ENCODE measurements around the gene SPEM1. TPM values are rescaled to one million over a fixed set of nuclear protein-coding genes. Genes with fewer than 3 reads are reported as not detected.

SPEM1 gene
- total RNA-seq, 1 donor from 2014 or later, result not detected

GRCh38 chr17:7418472-7419152 is 1.5 kb upstream of the SPEM1 start:
- no peak for DNase-seq (ENCODE audit: low spot score)

DNA sequence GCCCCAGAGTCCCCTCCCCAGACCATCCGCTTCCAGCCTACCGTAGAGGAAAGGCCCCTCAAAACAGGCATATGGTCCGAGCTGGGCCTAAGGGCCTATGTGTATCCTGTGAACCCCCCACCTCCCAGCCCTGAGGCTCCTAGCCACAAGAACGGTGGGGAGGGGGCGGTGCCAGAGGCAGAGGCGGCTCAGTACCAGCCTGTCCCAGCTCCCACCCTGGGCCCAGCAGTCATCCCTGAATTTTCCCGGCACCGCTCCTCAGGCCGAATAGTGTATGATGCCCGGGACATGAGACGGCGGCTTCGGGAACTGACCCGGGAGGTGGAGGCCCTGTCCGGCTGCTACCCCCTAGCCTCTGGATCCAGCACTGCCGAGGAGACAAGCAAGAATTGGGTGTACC is 1.1 kb downstream of the SPEM1 start:
- DNase-seq (ENCODE audit: low spot score), result no peak

- DNase-seq (ENCODE audit: low spot score), result no peak
These were observed 3.6 kb downstream of the SPEM1 start for GRCh38 chr17:7423679-7424078.

DNA sequence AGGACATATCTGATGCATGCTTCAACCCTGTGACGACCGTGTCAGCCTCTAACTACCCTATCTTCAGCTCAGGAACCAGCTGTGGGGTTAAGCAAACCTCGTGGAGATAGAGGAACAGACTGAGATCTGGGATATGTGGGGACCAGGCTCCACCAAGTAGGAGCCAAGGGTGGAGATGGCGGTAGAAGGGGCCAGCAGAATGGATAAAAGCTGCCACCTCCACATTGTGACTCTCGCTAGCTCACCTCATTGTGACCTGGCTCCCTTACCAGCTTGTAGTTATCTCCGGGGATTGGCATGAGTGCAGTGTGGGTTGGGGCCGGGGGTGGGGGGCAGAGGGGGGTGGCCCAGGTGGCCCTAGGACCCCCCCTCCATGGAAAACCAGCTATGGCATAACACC is 5.2 kb downstream of the SPEM1 start, which contains the start of gene SPEM2:
Gene SPEM2, plus strand, starts transcription at position 301 of the 400 bp plus-strand sequence. Its CDS starts 73 bp downstream, at position 374.
- DNase-seq (ENCODE audit: low spot score), result no peak

DNA sequence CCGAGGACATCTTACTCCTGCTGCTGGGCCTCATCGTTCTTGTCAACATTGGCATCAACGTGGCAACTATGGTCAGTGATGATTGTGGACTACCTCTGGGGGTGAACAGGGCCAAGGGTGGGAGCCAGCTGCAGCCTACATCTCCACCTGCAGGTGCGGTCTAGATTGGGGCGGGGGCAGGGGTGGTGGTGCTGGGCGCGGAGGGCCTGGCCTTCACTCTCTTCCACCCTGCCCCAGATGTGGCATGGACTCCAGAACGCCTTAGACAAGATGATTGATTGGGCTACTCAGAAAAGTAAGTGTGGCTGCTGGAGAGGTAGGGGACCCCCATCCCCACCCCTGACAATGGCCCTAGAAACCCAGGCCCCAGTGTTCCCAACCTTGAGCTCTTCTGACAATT is 5.6 kb downstream of the SPEM1 start:
- no peak for DNase-seq (ENCODE audit: low spot score)

DNA sequence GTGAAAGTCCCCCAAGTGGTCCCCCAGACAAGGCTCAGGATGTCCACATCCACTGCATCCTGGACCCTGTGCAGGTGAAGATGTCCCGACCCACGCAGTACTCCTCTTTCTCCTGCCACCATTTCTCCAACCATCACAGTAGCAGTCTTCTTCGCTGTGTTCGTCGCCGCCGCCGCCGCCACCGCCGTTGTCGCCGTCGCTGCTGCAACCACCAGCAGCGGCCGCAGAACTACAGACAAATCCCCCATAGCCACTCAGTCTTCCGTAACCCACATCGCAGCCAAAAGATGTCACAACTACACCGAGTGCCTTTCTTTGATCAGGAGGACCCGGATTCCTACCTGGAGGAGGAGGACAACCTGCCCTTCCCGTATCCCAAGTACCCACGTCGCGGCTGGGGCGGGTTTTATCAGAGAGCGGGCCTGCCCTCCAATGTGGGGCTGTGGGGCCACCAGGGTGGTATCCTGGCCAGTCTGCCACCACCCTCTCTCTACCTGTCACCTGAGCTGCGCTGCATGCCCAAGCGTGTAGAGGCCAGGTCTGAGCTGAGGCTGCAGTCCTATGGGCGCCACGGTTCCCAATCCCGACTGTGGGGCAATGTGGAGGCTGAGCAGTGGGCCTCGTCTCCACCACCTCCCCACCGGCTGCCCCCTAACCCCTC is 6.2 kb downstream of the SPEM1 start:
- no peak for DNase-seq (ENCODE audit: low spot score)

DNA sequence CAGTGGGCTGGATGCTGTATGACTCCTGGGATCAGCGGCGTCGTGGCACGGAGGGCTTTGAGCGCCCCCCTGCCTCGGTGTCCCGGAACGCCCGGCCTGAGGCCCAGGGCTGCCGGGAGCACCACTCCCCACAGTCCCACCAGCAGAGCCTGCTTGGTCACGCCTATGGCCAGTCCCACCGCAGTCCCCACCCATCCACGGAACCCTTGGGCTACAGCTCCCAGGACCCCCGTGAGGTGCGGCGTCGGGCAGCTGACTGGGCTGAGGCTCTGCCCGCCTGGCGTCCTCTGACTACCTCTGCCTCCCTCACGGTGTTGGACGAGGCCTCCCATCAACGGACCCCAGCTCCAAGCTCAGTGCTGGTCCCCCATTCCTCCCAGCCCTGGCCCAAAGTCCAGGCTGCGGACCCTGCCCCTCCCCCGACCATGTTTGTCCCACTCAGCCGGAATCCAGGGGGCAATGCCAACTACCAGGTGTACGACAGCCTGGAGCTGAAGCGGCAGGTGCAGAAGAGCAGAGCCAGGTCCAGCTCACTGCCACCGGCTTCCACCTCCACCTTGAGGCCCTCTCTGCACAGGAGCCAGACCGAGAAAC is 6.9 kb downstream of the SPEM1 start:
- no peak for DNase-seq (ENCODE audit: low spot score)

DNA sequence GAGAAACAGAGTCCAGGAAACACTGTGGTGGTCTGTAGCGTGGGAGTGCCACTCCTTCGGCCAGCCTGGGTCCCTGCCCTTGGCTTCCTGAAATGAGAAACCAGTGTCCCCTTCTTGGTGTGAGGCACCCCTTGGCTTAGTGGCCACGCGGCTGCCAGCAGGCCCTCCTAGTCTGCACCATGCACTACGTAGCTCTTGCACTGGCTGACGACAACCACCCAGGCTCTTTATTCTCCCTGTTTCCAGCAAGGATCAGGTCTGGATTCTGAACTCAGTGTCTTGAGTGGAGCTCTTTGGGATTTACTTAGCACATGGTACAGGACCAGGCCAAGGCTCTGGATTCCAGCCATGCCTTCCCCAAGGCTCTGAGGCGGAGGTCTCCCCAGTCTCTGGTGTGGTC is 7.4 kb downstream of the SPEM1 start:
- no peak for DNase-seq (ENCODE audit: low spot score)

DNA sequence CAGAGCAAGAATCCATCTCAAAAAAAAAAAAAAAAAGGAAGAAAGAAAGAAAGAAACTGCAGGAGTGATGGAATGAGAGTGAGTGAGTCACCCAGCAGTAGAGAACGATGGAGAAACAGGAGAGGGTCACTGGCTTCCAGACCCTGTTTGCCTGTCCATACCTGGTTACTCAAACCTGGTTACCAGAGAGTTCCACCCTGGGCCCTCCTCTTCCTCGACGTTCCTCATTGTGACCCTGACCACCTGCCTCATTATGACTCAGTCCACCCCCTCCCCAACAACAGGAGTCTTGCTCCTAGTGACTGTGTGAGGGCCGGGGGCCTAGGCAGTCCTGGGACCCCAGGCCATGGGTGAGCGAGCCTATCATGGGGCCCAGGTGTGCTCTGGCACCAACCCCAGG is 8.4 kb downstream of the SPEM1 start, which contains the start of gene SPEM3:
Gene SPEM3, plus strand, starts transcription at position 301 of the 400 bp plus-strand sequence. Its CDS starts 46 bp downstream, at position 347.
- DNase-seq (ENCODE audit: low spot score), result no peak

DNA sequence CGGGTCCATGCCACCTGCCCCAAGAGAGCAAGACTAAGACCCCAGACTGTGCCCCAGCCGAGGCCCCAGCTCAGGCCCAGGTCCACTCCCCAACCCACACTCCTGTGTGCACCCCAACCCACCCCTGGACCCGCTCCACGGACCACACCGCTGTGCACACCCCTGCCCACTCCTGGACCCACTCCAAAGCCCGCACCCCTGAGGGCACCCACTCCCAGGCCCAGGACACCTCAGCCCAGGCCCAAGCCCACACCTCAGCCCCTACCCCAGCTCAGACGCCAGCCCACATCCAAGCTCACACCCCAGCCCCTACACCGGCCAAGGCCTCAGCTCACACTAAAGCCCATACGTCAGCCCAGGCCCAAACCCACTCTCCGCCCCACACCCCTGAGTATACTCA is 9.6 kb downstream of the SPEM1 start:
- DNase-seq (ENCODE audit: low spot score), result no peak

DNA sequence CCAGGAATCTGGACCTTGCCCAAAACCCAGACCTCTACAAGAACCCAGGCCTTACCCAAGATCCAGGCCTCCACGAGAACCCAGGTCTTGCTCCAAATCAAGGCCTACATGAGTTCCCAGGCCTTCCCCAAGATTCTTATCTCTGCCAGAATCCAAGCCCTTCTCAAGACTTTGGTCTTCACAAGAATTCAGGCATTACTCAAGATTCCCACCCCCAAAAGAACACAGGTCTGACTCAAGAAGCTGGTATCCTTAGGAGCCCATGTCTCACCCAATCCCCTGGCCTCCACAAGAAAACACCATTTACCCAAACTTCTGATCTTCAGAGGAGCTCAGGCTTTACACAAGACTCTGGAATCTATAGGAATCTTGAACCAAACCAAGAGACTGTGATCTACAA is 11.1 kb downstream of the SPEM1 start:
- no peak for DNase-seq (ENCODE audit: low spot score)

- no peak for DNase-seq (ENCODE audit: low spot score)
These were observed 12.2 kb downstream of the SPEM1 start for GRCh38 chr17:7432296-7432695.

DNA sequence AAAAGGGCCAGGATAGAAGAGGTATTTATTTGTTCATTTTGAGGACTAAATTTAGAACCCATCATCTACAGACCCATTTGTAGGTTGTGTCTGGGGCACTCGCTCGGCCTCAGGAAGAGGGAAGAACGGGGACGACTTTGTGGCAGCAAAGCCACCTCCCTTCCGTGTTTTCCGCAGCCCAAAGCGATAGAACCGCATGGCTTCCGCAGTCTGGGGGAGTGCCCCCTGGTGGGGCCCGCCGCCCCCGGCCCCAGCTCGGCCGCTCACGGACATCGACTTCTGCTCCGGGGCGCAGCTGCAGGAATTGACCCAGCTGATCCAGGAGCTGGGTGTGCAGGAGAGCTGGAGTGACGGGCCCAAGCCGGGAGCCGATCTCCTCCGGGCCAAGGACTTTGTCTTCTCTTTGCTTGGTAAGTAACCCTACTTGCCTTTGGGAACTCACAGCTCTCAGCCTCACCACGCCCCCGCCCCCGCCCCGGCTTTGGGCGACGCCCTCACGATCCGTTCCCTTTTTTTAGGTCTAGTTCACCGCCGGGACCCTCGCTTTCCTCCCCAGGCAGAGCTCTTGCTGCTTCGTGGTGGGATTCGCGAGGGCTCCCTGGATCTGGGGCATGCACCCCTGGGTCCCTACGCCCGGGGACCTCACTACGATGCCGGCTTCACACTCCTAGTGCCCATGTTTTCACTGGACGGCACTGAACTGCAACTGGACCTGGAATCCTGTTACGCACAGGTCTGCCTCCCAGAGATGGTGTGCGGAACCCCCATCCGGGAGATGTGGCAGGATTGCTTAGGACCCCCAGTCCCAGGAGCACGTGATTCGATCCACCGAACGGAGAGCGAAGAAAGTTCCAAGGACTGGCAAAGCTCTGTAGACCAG is 15.8 kb downstream of the SPEM1 start:
- DNase-seq (ENCODE audit: low spot score), result peak; percentile 67

- peak; percentile 82 for DNase-seq (ENCODE audit: low spot score)
These were observed 16.6 kb downstream of the SPEM1 start for GRCh38 chr17:7436556-7437368.

DNA sequence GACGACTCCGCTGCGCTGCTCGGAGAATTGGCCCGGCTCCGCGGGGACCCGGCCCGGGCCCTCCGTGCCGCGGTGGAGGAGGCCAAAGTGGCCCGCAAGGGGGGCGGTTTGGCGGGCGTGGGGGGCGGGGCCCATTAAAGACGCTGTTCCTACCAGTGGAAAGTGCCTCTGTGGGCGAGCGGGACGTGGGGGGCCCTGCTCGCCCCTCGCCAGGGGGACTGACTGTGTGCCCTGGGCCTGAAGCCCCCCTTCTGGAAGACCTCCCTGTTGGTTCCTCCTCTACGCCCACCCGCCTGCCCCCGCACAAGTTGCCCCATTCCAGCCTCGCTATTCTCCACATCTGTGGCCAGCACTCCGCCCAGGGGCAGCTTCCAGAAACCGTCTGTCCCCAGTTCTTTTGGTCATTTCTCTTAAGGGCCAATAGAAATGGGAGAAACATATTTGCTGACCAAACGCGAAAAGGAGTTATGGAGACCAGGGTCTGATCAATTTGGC is 17.3 kb downstream of the SPEM1 start:
- no peak for DNase-seq (ENCODE audit: low spot score)

GRCh38 chr17:7437950-7438614 is 18.0 kb downstream of the SPEM1 start:
- peak; percentile 69 for DNase-seq (ENCODE audit: low spot score)

- DNase-seq (ENCODE audit: low spot score), result no peak
These were observed 18.7 kb downstream of the SPEM1 start for GRCh38 chr17:7438656-7439460.

DNA sequence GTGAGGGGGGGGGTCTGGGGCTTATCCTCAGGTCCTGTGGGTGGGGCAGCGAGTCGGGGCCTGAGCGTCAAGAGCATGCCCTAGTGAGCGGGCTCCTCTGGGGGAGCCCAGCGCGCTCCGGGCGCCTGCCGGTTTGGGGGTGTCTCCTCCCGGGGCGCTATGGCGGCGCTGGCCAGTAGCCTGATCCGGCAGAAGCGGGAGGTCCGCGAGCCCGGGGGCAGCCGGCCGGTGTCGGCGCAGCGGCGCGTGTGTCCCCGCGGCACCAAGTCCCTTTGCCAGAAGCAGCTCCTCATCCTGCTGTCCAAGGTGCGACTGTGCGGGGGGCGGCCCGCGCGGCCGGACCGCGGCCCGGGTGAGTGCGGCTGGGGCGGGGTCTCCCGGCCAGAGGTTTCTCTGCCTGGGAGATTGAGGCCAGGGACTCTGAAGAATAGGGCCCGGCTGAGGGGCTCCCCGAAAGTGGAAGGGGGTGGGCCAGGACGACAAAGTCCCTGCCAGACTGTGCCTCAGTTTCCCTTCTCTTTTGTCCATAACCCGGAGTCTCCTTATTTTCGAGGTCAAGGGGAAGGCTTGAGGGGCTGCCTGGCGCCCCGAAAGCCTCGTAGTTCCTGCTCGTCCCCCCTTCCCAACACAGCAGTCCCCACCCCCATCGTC is 19.5 kb downstream of the SPEM1 start, which contains the start of gene FGF11:
Gene FGF11, plus strand, starts transcription at position 51 of the 651 bp plus-strand sequence. Its CDS starts 109 bp downstream, at position 160.
- no peak for DNase-seq (ENCODE audit: low spot score)

All from ureter (tissue), 1 donor.